GM21737 (cell line): ENCODE measurements around the gene MCOLN1.
"Not testable (repeated sequence)": the region's sequence is repeated elsewhere in the genome, so short reads cannot be mapped to it uniquely, and the experiment has no call there.

Experiments
- ATAC-seq: cut with Tn5 transposase; IDR thresholded peaks from one replicate; pipeline ENCODE4 v1.9.1; 2021; ENCODE audit warnings: mild to moderate bottlenecking, moderate library complexity; ENCODE audit not compliant: unreplicated experiment

Gene MCOLN1

DNA sequence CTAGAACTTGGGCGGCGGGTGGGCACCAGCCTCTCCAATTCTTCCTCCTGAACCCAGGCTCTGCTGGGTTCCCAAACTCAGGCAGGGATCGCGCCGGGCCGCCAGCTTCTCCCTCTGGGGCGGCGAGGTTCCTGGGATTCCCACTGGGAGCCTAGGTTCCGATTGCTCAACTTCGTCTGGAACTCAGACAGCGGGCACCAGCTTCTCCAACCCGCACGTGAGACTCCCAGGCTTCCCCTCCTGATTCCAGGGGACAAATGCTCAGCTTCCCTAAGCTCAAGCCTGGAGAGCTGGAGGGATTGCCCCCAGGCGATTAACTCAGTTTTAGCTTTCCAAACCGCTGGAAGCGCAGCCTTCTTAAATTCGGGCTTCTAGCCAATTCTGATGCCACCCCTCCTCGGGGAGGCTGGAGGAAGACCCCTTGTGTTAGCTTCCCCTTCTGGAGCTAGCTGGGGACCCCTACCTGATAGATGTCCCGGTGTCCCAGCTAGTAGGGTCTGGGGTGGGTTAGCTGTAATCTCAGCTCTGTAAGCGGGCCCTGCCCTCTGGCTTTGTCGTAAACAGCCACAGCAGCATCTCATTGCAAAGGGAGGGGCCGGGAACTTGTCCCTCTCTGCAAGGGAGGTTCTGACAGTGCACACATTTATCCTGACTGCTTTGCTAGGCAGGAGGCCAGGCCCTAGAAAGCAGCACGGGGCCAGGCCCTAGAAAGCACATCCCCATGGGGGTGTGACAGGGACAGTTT lies 671 bp downstream of the MCOLN1 start:
- no peak for ATAC-seq

DNA sequence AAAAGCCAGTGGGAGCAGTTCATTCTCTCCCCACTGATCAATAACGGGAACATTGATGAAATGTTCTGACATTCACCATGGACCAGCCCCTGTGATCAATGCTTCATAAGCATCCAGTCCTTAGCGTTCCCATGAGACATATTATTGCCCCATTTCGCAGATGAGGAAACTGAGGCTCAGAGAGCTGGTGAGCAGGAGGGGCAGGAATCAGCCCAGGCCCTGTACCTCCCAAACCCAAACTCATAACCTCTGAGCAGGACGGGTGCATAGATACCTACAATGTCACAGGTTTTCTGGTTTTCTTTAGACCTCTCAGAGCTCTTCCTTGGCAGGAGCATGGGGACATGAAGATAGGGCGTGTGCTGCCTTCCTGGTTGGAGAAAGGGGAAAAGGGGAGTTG lies 2.1 kb downstream of the MCOLN1 start:
- no peak for ATAC-seq

DNA sequence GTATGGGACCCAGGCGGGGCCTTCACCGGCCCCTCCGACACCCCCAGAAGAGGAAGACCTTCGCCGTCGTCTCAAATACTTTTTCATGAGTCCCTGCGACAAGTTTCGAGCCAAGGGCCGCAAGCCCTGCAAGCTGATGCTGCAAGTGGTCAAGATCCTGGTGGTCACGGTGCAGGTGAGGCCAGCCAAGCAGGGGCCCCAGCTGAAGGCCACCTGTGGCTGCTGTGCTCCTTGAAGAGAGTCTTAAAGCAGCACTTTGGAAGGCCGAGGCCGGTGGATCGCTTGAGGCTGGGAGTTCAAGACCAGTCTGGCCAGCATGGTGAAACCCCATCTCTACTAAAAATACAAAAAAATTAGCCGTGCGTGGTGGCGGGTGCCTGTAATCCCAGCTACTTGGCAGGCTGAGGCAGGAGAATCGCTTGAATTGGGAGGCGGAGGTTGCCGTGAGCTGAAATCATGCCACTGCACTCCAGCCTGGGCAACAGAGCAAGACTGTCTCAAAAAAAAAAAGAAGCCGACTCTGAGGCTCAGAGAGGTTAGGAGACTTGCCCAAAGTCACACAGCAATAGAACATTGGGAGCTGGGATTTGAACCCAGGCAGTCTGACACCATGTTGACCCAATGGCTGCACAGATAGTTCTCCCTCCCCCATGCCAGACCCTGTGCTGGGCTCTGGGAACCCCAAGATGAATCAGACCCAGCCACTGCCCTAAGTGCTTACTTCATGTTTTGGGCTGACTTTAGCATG lies 2.7 kb downstream of the MCOLN1 start:
- ATAC-seq, result no peak

DNA sequence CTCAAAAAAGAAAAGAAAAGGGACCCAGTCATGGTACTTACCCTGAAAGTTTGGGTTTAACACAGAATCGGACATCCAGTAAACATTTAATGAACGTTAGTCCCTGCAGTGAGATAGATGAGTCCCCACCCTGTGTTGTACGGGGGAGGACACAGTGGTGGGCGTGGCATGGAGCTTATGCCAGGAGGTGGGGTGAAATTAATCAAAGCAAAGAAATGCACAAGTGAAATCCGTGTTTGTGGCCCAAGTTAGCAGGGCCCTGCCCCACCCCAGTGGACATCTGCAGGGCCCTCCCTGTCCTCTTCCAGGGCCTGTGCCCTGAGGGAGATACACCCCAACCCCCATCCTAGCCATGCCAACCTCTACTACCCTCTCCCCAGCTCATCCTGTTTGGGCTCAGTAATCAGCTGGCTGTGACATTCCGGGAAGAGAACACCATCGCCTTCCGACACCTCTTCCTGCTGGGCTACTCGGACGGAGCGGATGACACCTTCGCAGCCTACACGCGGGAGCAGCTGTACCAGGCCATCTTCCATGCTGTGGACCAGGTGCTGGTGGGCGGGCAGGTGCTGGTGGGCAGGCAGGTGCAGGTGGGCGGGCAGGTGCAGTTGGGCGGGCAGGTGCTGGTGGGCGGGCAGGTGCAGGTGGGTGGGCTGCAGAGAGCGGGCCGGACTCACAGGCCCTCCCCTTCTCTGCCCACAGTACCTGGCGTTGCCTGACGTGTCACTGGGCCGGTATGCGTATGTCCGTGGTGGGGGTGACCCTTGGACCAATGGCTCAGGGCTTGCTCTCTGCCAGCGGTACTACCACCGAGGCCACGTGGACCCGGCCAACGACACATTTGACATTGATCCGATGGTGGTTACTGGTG lies 3.9 kb downstream of the MCOLN1 start:
- ATAC-seq, result no peak

DNA sequence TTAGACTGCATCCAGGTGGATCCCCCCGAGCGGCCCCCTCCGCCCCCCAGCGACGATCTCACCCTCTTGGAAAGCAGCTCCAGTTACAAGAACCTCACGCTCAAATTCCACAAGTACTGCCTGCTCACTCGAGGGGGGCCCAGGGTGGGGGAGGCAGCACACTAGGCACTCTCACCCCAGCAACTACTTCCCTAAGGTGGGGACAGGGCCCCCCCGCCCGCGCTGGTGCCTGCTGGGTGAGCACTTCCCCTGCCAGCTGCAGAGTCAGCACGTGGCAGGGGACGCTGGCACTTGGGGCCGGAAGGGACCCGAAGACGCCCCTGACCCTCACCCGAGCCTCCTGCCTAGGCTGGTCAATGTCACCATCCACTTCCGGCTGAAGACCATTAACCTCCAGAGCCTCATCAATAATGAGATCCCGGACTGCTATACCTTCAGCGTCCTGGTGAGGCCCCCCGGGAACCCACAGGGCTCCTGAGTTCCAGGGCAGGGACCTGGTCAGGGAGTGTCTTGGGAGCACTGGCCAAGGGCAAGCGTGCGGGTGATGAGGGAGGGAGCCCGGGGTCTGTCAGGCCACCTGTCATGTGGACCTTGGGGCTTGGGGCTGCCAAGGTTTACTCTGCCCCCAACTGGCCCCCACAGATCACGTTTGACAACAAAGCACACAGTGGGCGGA lies 5.2 kb downstream of the MCOLN1 start:
- ATAC-seq, result no peak

DNA sequence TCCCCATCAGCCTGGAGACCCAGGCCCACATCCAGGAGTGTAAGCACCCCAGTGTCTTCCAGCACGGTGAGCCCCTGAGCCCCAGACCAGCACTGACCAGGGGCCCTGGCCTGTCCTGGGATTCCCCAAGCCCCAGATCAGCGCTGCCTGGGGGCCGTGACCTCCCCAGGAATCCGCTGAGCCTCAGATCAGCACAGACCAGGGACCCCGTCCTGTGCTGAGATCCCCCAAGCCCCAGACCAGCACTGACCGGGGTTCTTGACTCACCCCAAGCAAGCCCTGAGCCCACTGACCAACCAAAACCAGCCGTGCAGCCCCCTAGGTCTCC lies 5.7 kb downstream of the MCOLN1 start:
- ATAC-seq, result no peak

DNA sequence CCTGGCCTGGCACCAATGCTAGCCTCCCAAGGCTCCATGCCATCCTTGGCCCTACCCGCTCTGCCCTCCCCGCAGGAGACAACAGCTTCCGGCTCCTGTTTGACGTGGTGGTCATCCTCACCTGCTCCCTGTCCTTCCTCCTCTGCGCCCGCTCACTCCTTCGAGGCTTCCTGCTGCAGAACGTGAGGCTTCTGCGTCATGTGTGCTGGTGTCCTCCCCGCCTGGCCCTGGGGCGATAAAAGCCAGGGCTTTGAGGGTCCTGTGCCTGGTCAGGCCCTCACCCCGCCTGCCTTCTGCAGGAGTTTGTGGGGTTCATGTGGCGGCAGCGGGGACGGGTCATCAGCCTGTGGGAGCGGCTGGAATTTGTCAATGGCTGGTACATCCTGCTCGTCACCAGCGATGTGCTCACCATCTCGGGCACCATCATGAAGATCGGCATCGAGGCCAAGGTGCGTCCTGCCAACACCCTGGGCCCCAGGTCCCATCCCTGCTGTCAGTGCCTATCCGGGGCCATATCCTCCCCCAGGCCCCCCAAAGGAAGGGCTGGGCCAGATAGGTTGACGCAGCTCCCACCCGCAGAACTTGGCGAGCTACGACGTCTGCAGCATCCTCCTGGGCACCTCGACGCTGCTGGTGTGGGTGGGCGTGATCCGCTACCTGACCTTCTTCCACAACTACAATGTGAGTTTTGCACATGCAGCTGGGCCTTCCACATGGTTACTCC lies 6.3 kb downstream of the MCOLN1 start:
- no peak for ATAC-seq

DNA sequence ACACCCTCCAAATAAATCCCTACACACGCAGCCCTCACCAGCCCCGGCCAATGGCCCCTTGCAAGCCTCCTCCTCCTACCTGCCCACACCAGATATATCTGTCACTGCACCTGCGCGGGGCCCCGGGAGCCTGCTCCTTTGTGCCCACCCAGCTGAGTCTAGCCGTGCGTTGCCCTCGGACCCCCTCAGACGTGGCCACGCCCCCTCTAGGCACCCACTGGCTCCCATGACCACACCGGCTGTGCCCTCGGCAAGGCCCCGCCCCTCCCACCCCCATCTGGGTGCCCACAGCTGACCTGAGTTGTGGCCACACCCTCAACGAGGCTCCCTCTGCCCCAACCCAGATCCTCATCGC lies 6.8 kb downstream of the MCOLN1 start:
- ATAC-seq, result no peak

DNA sequence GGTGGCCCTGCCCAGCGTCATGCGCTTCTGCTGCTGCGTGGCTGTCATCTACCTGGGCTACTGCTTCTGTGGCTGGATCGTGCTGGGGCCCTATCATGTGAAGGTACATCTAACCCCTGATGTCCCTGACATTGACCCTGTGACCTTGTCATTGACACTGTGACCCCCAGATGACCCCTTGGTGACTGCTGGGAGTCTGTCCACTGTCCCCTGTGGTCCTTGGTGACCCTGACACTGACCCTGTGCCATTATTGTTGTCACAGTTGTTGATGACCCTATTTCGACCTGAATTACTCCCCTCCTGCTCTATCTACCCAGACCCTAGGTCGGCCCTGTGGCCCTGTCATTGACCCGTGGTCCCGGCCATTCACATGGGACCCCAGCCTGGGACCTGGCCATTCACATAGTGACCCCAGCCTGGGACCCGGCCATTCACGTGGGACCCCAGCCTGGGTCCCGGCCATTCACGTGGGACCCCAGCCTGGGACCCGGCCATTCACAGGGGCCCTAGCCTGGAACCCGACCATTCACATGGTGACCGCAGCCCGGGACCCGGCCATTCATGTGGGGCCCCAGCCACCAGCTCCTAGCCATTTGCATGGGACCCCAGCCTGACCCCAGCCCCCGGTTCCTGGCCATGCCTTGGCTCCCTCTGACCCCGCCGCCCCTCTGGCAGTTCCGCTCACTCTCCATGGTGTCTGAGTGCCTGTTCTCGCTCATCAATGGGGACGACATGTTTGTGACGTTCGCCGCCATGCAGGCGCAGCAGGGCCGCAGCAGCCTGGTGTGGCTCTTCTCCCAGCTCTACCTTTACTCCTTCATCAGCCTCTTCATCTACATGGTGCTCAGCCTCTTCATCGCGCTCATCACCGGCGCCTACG lies 7.4 kb downstream of the MCOLN1 start:
- no peak for ATAC-seq

DNA sequence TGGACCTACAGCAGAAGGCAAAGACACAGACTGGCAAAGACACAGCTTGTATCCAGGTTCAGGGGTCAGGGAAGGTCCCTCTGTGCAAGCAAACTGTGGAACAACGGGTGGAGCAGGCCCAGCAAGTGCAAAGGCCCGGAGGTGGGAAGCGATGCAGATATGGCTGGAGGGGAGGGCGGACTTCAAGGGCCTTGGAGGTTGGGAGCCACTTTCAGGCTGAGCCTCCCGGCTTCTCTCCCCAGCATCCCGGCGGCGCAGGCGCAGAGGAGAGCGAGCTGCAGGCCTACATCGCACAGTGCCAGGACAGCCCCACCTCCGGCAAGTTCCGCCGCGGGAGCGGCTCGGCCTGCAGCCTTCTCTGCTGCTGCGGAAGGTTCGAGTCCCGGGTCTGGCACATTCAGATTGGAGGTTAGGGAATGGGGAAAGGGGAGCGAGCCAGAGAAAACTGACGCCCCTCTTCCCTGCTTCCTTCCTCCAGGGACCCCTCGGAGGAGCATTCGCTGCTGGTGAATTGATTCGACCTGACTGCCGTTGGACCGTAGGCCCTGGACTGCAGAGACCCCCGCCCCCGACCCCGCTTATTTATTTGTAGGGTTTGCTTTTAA lies 11.0 kb downstream of the MCOLN1 start:
- ATAC-seq, result no peak

DNA sequence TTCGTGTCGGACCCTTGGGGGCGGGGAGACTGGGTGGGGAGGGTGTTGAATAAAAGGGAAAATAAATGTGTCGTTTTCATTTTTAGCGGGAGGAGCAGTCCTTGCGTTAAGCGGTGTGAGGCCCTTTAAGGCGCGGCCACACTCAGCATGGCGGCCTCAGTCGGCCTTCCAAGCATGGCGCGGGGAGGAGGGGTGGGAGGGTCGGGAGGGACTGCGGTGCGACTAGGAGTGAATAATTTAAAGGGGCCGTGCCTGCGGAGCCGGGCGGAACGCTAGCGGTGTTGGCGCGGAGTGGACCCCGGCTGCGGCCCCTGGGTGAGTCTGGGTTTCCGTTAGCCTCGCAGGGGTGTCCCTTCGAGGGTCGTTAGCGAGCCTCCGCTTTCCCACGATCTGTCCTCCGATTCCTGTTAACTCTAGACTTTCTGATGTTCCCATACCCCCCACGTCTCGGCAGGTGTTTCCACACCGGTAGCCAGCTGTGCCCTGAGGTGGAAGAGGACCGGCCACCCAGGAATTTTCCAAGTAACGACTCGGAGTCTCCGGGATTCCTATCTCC lies 11.6 kb downstream of the MCOLN1 start:
- ATAC-seq, result no peak

DNA sequence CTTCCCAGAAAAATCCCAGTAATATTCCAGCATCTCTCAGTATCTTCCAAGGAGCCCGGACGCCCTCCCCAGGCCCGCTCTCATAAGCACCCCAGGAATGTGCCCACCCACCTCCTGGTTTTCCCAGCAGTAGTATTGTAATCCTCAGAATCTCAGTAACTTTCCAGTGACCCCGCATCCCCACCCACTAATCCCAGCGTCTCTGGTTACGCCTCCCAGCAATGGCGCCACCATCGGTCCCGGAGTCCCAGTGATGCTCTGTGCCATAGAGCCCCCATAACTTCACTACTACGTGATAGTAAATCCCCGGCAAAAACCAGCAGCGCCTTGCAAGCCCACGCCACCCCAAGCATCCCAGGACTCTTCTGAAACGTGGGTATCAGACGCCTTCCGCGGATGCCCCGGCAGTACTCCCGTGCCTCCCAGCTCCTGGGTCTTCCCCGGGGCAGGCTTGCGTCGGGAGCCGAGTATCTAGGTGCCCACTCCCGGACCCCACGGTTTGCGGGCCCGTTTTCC lies 12.2 kb downstream of the MCOLN1 start:
- peak; percentile 15 for ATAC-seq

DNA sequence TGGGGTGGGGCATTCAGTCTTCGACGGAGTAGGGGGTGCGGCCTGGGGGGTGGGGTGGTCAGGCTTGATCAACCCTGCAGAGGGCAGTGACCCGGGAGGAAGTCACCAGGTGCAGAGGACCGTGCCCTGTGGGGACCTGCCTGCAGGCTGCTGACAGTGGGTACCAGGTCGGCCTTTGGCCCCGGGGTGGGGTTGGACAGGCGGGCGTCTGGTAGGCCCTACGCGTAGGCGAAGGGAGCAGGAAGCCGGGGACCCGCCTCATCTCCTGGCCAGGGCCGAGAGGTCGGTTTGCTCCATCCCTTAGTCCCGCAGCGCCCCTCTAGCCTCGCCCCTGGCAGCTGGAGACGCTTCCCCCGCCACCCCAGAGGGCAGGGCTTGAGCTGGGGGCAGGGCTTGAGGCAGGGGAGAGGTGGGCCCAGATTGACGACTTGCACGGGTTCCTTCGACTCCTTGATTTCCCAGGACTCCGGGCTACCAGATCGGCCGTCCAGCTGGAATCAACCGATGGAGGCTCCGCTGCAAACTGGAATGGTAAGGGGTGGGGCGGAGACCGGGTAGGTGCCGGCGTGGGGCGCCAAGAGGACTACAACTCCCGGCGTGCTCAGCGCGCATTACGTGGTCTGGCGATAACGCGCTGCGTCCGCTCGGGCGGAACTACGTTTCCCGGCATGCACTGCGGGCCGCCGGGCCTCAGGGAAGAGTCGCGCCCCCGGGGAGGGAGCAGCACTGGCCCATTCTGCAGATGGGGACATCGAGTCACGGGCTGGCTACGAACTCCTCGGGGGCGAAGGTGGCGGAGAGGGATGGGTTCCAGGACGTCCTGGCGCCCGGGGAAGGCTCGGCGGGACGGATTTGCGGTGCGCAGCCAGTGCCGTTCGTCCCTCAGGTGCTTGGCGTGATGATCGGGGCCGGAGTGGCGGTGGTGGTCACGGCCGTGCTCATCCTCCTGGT lies 12.9 kb downstream of the MCOLN1 start, which contains the start of gene PNPLA6:
Gene PNPLA6 (plus strand): TSS at position 671 of the 951 bp plus-strand sequence. CDS start 72 bp downstream, at position 743.
- ATAC-seq, result peak; percentile 67

DNA sequence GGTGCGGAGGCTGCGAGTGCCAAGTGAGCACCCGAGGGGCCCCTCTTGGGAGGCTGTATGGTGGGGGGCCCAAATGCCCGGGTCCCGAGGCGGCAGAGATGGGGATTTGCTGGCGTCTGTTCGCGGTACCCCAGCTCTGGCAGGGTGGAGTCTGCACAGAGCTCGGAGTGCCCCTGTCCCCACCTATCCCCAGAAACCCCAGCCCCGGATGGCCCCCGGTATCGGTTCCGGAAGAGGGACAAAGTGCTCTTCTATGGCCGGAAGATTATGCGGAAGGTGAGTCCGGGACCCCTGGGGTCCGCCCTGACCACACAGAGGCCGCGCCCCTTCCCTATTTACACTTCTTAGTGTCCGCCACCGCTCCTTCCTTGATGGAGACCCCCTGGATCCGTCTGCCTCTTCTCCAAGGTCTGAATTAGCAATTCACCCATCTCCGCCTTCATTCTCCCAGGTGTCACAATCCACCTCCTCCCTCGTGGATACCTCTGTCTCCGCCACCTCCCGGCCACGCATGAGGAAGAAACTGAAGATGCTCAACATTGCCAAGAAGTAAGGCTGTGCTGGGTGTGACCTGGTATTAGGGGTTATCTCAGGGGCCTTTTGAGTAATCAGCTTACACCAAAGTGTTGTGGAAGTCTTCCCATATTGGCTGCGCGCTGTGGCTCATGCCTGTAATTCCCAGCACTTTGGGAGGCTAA lies 13.7 kb downstream of the MCOLN1 start:
- peak; percentile 7 for ATAC-seq

DNA sequence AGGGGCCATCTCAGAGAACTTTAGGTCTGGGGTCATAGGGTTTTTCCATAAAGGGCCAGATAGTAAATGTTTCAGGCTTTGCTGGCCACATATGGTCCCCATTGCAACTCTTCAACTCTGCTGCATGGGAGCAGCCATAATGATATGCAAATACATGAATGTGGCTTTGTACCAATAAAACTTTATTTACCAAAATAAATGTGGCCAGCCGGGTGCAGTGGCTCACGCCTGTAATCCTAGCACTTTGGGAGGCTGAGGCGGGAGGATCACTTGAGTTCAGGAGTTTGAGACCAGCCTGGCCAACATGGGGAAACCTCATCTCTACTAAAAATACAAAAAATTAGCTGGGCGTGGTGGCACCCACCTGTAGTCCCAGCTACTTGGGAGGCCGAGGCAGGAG lies 16.6 kb downstream of the MCOLN1 start:
- not testable (repeated sequence) for ATAC-seq

DNA sequence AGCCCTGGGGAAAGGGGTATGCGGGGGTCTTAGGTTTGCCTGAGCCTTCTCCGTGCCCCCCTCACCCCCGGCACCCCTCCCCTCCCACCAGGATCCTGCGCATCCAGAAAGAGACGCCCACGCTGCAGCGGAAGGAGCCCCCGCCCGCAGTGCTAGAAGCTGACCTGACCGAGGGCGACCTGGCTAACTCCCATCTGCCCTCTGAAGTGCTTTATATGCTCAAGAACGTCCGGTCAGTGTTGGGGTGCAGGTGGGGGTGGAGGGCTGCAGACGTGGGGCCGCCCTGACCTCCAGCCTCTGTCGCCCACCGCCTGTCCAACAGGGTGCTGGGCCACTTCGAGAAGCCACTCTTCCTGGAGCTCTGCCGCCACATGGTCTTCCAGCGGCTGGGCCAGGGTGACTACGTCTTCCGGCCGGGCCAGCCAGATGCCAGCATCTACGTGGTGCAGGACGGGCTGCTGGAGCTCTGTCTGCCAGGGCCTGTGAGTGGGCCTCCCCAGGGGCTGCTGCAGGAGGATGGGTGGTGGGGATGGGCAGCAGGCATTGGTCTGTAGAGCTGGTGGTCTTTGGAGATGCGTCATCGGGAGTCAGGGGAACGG lies 17.5 kb downstream of the MCOLN1 start:
- ATAC-seq, result no peak
